Activated CD8-positive, alpha-beta memory T cell treated with anti-CD3 and anti-CD28 coated beads, Interleukin-2, amount 10 ng/mL, durations not matched to agents 7 days and 5 days (primary cell): ENCODE results near the gene PRDX3. TPM values are rescaled to one million over a fixed set of nuclear protein-coding genes. Genes with fewer than 3 reads are reported as not detected.
A peak's percentile ranks its signal among the peaks of the same experiment; 100 is the strongest.

ENCODE experiments used
- ATAC-seq: fragments of 150-1000 bp; cut with Tn5 transposase; one replicate; pipeline ENCODE4 v1.10.0; 2021; ENCODE audit warnings: moderate library complexity
- CTCF ChIA-PET: fragments of 350-600 bp; sonication (Branson Sonifier 250); formaldehyde crosslinking; loops from one replicate; lab custom pipeline; 2021; ENCODE audit warnings: antibody characterized with exemption; lab: Charles Lee
- DNase-seq: peaks from one replicate; pipeline ENCODE4 v3.0.0-alpha.2; 2020
- H3K27ac Mint-ChIP-seq: one replicate; pipeline ENCODE4 v1.8.0; 2021; ENCODE audit warnings: mild to moderate bottlenecking, mixed read lengths
- H3K27me3 Mint-ChIP-seq: one replicate; pipeline ENCODE4 v1.8.0; 2021; ENCODE audit warnings: mixed read lengths
- H3K36me3 Mint-ChIP-seq: one replicate; pipeline ENCODE4 v1.8.0; 2021; ENCODE audit warnings: mild to moderate bottlenecking, mixed read lengths
- H3K4me1 Mint-ChIP-seq: one replicate; pipeline ENCODE4 v1.8.0; 2021; ENCODE audit warnings: mixed read lengths
- H3K4me3 Mint-ChIP-seq: one replicate; pipeline ENCODE4 v1.8.0; 2021; ENCODE audit warnings: mild to moderate bottlenecking, moderate library complexity, mixed read lengths
- H3K9me3 Mint-ChIP-seq: one replicate; pipeline ENCODE4 v1.8.0; 2022; ENCODE audit warnings: low read depth, mixed read lengths
- total RNA-seq, 2 experiments: library from RNA; stranded (reverse); gene quantifications; one replicate each; pipeline ENCODE4 v1.2.3, GENCODE V29; 2021

PRDX3 gene
- total RNA-seq, 2 experiments from 2014 or later, result 124 to 166 TPM

GRCh38 chr10:119131512-119132240 lies 46.9 kb downstream of the PRDX3 start:
- Mint-ChIP-seq H3K27ac (peak overlapping the region; percentile 96), H3K9me3 (no peaks in the 10 kb centered on the region), H3K4me3 (peak overlapping the region; percentile 80), H3K27me3 (no peaks in the 10 kb centered on the region), H3K4me1 (peaks cover 65% of the 10 kb centered on the region), H3K36me3 (peaks cover 70% of the 10 kb centered on the region)
- DNase-seq, result peak; percentile 78
- peak; percentile 92 for ATAC-seq
- CTCF ChIA-PET, result interaction anchor here (0.5 to 2.1 kb wide), 18 partner anchors 11 to 725 kb away, joined by 3 to 9 read pairs (median 4); partner anchors contain the start of gene GRK5

- H3K27me3 Mint-ChIP-seq, result no peaks in the 10 kb centered on the region
- no peak for DNase-seq
- H3K36me3 Mint-ChIP-seq, result peaks cover 73% of the 10 kb centered on the region
- peak overlapping the region; percentile 96 for H3K27ac Mint-ChIP-seq
- no peaks in the 10 kb centered on the region for H3K9me3 Mint-ChIP-seq
- CTCF ChIA-PET, result no interaction called here
- no peak for ATAC-seq
- H3K4me1 Mint-ChIP-seq, result peaks cover 59% of the 10 kb centered on the region
- no peak overlapping the region for H3K4me3 Mint-ChIP-seq
Observed at GRCh38 chr10:119129721-119130120, 48.9 kb downstream of the PRDX3 start.

GRCh38 chr10:119125942-119126341 lies 52.7 kb downstream of the PRDX3 start:
- Mint-ChIP-seq H3K27me3 (no peaks in the 10 kb centered on the region), H3K4me1 (peaks cover 30% of the 10 kb centered on the region), H3K4me3 (no peak overlapping the region), H3K9me3 (no peaks in the 10 kb centered on the region), H3K36me3 (peaks cover 67% of the 10 kb centered on the region), H3K27ac (peak overlapping the region; percentile 9)
- CTCF ChIA-PET, result no interaction called here
- no peak for ATAC-seq
- DNase-seq, result no peak

- CTCF ChIA-PET, result interaction anchor here (1.0 to 2.8 kb wide), 5 partner anchors 10 to 17 kb away, joined by 3 to 9 read pairs (median 3); partner anchors contain the start of gene DENND10
- no peaks in the 10 kb centered on the region for H3K27me3 Mint-ChIP-seq
Observed at GRCh38 chr10:119120875-119121274, 57.7 kb downstream of the PRDX3 start.

GRCh38 chr10:119120413-119120867 lies 58.2 kb downstream of the PRDX3 start:
- CTCF ChIA-PET, result interaction anchor here (1.0 to 2.8 kb wide), 6 partner anchors 10 to 16 kb away, joined by 3 to 9 read pairs (median 4); partner anchors contain the start of gene DENND10
- H3K4me1 Mint-ChIP-seq, result peaks cover 26% of the 10 kb centered on the region

More at GRCh38 chr10:119120875-119121274, 57.7 kb downstream of the PRDX3 start:
- H3K36me3 Mint-ChIP-seq, result peaks cover 56% of the 10 kb centered on the region
- peaks cover 26% of the 10 kb centered on the region for H3K4me1 Mint-ChIP-seq
- H3K9me3 Mint-ChIP-seq, result no peaks in the 10 kb centered on the region
- ATAC-seq (no peak), DNase-seq (no peak)
- H3K27ac Mint-ChIP-seq, result peak overlapping the region; percentile 88
- H3K4me3 Mint-ChIP-seq, result no peak overlapping the region

GRCh38 chr10:119119400-119119799 lies 59.2 kb downstream of the PRDX3 start:
- H3K4me1 Mint-ChIP-seq, result peaks cover 26% of the 10 kb centered on the region
- no peak for ATAC-seq
- CTCF ChIA-PET, result interaction anchor here (0.9 to 2.8 kb wide), 4 partner anchors 10 to 27 kb away, joined by 3 to 9 read pairs (median 6); partner anchors contain the start of gene DENND10
- peak overlapping the region; percentile 88 for H3K27ac Mint-ChIP-seq
- peak overlapping the region; percentile 11 for H3K4me3 Mint-ChIP-seq
- H3K36me3 Mint-ChIP-seq, result peaks cover 56% of the 10 kb centered on the region
- DNase-seq, result no peak
- H3K9me3 Mint-ChIP-seq, result no peaks in the 10 kb centered on the region
- H3K27me3 Mint-ChIP-seq, result no peaks in the 10 kb centered on the region

More at GRCh38 chr10:119120413-119120867, 58.2 kb downstream of the PRDX3 start:
- peaks cover 54% of the 10 kb centered on the region for H3K36me3 Mint-ChIP-seq
- no peak overlapping the region for H3K4me3 Mint-ChIP-seq
- DNase-seq, result peak; percentile 57
- no peaks in the 10 kb centered on the region for H3K27me3 Mint-ChIP-seq
- no peaks in the 10 kb centered on the region for H3K9me3 Mint-ChIP-seq
- peak; percentile 88 for ATAC-seq
- peak overlapping the region; percentile 88 for H3K27ac Mint-ChIP-seq

- no peak for DNase-seq
- CTCF ChIA-PET, result interaction anchor here (0.9 to 2.8 kb wide), 2 partner anchors 14 to 25 kb away, joined by 3 to 9 read pairs; partner anchors contain the start of gene DENND10
- H3K4me3 Mint-ChIP-seq, result no peak overlapping the region
- no peak for ATAC-seq
- H3K4me1 Mint-ChIP-seq, result peaks cover 34% of the 10 kb centered on the region
- peaks cover 62% of the 10 kb centered on the region for H3K36me3 Mint-ChIP-seq
- H3K27me3 Mint-ChIP-seq, result no peaks in the 10 kb centered on the region
- no peaks in the 10 kb centered on the region for H3K9me3 Mint-ChIP-seq
- H3K27ac Mint-ChIP-seq, result no peak overlapping the region
Observed at GRCh38 chr10:119118231-119118630, 60.4 kb downstream of the PRDX3 start.

Other genes with a start within 250 kb of the PRDX3 start
- gene NANOS1, start 149.1 kb downstream of the PRDX3 start, total RNA-seq, result under 1 TPM; 0.23 to 0.28 TPM
- gene EIF3A, start 98.0 kb downstream of the PRDX3 start, total RNA-seq, result 100 to 1,000 TPM; 131 to 162 TPM
- 10 to 100 TPM; 41.2 to 47.4 TPM for gene DENND10, start 74.7 kb downstream of the PRDX3 start, total RNA-seq
- 10 to 100 TPM; 29.9 to 33.4 TPM for gene SFXN4, start 13.1 kb downstream of the PRDX3 start, total RNA-seq
- 10 to 100 TPM; 23.2 to 29.5 TPM for gene GRK5, start 28.8 kb upstream of the PRDX3 start, total RNA-seq